ENCODE data around the gene ANKS1A.

GRCh38 chr6:35021004-35021403, 131.9 kb downstream of the ANKS1A start:
- no peak for TF ChIP-seq EZH2 (IDR thresholded peaks at IDR 0.05; ENCODE audit: borderline replicate concordance, low read length)
- no peak for TF ChIP-seq CTCF (conservative IDR thresholded peaks at IDR 0.05 in 1 of 2, IDR thresholded peaks at IDR 0.05 in 1 of 2; ENCODE audit: extremely low read depth in 1 of 2, insufficient read depth in 1 of 2, low read depth in 1 of 2, low read length in 2 of 2)

Measured in mammary epithelial cell (primary cell).